MM.1S (cell line): Measurements from ENCODE around the gene NEDD4L.

Experiments
- DNase-seq: peaks from one replicate; pipeline ENCODE4 v3.0.0-alpha.2; 2015
- H2AFZ ChIP-seq: fragments of 300-600 bp; sonication (generic); 2 replicates; pipeline ENCODE4 v1.6.0; 2016; ENCODE audit warnings: antibody characterized with exemption, low read length
- H3F3A ChIP-seq: fragments of 300-600 bp; sonication (generic); 2 replicates; pipeline ENCODE4 v1.6.1; 2016; ENCODE audit warnings: mild to moderate bottlenecking, antibody characterized with exemption, low read length, moderate library complexity, mixed read lengths; ENCODE audit not compliant: insufficient read depth
- H3K27ac ChIP-seq: fragments of 300-600 bp; sonication (generic); 2 replicates; pipeline ENCODE4 v1.5.1; 2016; ENCODE audit warnings: mild to moderate bottlenecking, low read length
- H3K27me3 ChIP-seq: fragments of 300-600 bp; sonication (generic); replicated peaks from 2 replicates; pipeline ENCODE4 v1.6.0; 2016; ENCODE audit warnings: low read length; ENCODE audit not compliant: insufficient read depth
- H3K36me3 ChIP-seq: fragments of 300-600 bp; sonication (generic); replicated peaks from 2 replicates; pipeline ENCODE4 v1.6.1; 2016; ENCODE audit warnings: mild to moderate bottlenecking, low read length, mixed read lengths; ENCODE audit not compliant: insufficient read depth
- H3K4me1 ChIP-seq: fragments of 300-600 bp; sonication (generic); 2 replicates; pipeline ENCODE4 v1.6.1; 2016; ENCODE audit warnings: low read length, mixed read lengths
- H3K4me2 ChIP-seq: fragments of 300-600 bp; sonication (generic); 2 replicates; pipeline ENCODE4 v1.6.0; 2016; ENCODE audit warnings: low read depth, low read length
- H3K4me3 ChIP-seq: fragments of 300-600 bp; sonication (generic); 2 replicates; pipeline ENCODE4 v1.5.1; 2016; ENCODE audit warnings: low read length, mixed read lengths
- H3K79me2 ChIP-seq: fragments of 300-600 bp; sonication (generic); 2 replicates; pipeline ENCODE4 v1.6.1; 2016; ENCODE audit warnings: mixed run types, low read length, mixed read lengths
- H3K9ac ChIP-seq: fragments of 300-600 bp; sonication (generic); 2 replicates; pipeline ENCODE4 v1.6.1; 2016; ENCODE audit warnings: low read length, mixed read lengths
- H3K9me2 ChIP-seq: fragments of 300-600 bp; sonication (generic); replicated peaks from 2 replicates; pipeline ENCODE4 v1.6.1; 2016; ENCODE audit warnings: mild to moderate bottlenecking, low read length, mixed read lengths; ENCODE audit not compliant: insufficient read depth
- H3K9me3 ChIP-seq: fragments of 300-600 bp; sonication (generic); replicated peaks from 2 replicates; pipeline ENCODE4 v1.6.1; 2016; ENCODE audit warnings: mild to moderate bottlenecking, low read length, mixed read lengths; ENCODE audit not compliant: insufficient read depth
- H4K20me1 ChIP-seq: fragments of 300-600 bp; sonication (generic); 2 replicates; pipeline ENCODE4 v1.6.1; 2016; ENCODE audit warnings: mild to moderate bottlenecking, low read length, moderate library complexity, mixed read lengths; ENCODE audit not compliant: insufficient read depth
- CTCF ChIP-seq: fragments of 300-600 bp; sonication (generic); IDR thresholded peaks from 2 replicates; pipeline ENCODE4 v1.5.1; 2016; ENCODE audit warnings: antibody characterized with exemption, low read length, mixed read lengths
- EZH2 ChIP-seq: fragments of 300-600 bp; sonication (generic); optimal IDR thresholded peaks from 2 replicates; pipeline ENCODE3; 2017; ENCODE audit warnings: low read depth, mild to moderate bottlenecking, antibody characterized with exemption, low read length, mixed read lengths
- EZH2phosphoT487 ChIP-seq: fragments of 300-600 bp; sonication (generic); IDR thresholded peaks from 2 replicates; pipeline ENCODE4 v1.6.1; 2018; ENCODE audit warnings: antibody characterized with exemption, low read length

Gene NEDD4L

GRCh38 chr18:58105888-58106260 lies 61.8 kb downstream of the NEDD4L start:
- Histone ChIP-seq H3F3A (no peaks in the 10 kb centered on the region), H3K27ac (no peak overlapping the region), H2AFZ (no peak overlapping the region), H3K9me3 (no peaks in the 10 kb centered on the region), H3K9ac (no peak overlapping the region), H3K27me3 (no peaks in the 10 kb centered on the region), H3K79me2 (no peaks in the 10 kb centered on the region), H3K4me1 (no peaks in the 10 kb centered on the region), H4K20me1 (no peaks in the 10 kb centered on the region), H3K4me2 (no peak overlapping the region), H3K4me3 (no peak overlapping the region), H3K36me3 (no peaks in the 10 kb centered on the region), H3K9me2 (no peaks in the 10 kb centered on the region)
- no peak for DNase-seq
- TF ChIP-seq CTCF (no peak), EZH2phosphoT487 (no peak), EZH2 (no peak)

GRCh38 chr18:58106289-58107070 lies 62.5 kb downstream of the NEDD4L start:
- Histone ChIP-seq H3K27ac (no peak overlapping the region), H3K27me3 (no peaks in the 10 kb centered on the region), H3K4me1 (no peaks in the 10 kb centered on the region), H3K79me2 (no peaks in the 10 kb centered on the region), H3F3A (no peaks in the 10 kb centered on the region), H3K4me3 (no peak overlapping the region), H3K9ac (no peak overlapping the region), H3K4me2 (no peak overlapping the region), H2AFZ (no peak overlapping the region), H3K9me2 (no peaks in the 10 kb centered on the region), H4K20me1 (no peaks in the 10 kb centered on the region), H3K36me3 (no peaks in the 10 kb centered on the region), H3K9me3 (no peaks in the 10 kb centered on the region)
- DNase-seq: no peak
- no peak for TF ChIP-seq CTCF
- no peak for TF ChIP-seq EZH2
- TF ChIP-seq EZH2phosphoT487: no peak

- H3K79me2 ChIP-seq: no peaks in the 10 kb centered on the region
- peaks cover 12% of the 10 kb centered on the region for H3K4me1 ChIP-seq
- H3K4me3 ChIP-seq: no peak overlapping the region
- H2AFZ ChIP-seq: no peak overlapping the region
- no peaks in the 10 kb centered on the region for H3K27me3 ChIP-seq
- H3K9ac ChIP-seq: no peak overlapping the region
- no peaks in the 10 kb centered on the region for H3K36me3 ChIP-seq
- H3K9me3 ChIP-seq: no peaks in the 10 kb centered on the region
- no peaks in the 10 kb centered on the region for H3K9me2 ChIP-seq
- DNase-seq: no peak
- H4K20me1 ChIP-seq: no peaks in the 10 kb centered on the region
- H3K27ac ChIP-seq: no peak overlapping the region
- no peak overlapping the region for H3K4me2 ChIP-seq
- no peak for TF ChIP-seq EZH2
- no peak for TF ChIP-seq EZH2phosphoT487
- no peak for TF ChIP-seq CTCF
- H3F3A ChIP-seq: no peaks in the 10 kb centered on the region
Measured at GRCh38 chr18:58109256-58109655, 65.2 kb downstream of the NEDD4L start.
